Muscle of back (tissue), 11 donors: ENCODE measurements around the gene PWP2. TPM values are rescaled to one million over a fixed set of nuclear protein-coding genes. Genes with fewer than 3 reads are reported as not detected.
"Not testable (repeated sequence)": the region's sequence is repeated elsewhere in the genome, so short reads cannot be mapped to it uniquely, and the experiment has no call there.

Experiments
- DNase-seq, 3 donors: peaks; one replicate each; pipeline versions ENCODE4 v3.0.0 to v3.0.0-alpha.2; 2013
- polyA plus RNA-seq, 10 donors: library from polyadenylated mRNA; unstranded; fragments of 120-200 nt; gene quantifications; one replicate each; pipeline ENCODE4 v1.2.1, GENCODE V29; 2013; ENCODE audit not compliant: insufficient read length in 10 of 10

Gene PWP2
- polyA plus RNA-seq, 10 donors = 0.16 to 10.6 (median 5.5) TPM

DNA sequence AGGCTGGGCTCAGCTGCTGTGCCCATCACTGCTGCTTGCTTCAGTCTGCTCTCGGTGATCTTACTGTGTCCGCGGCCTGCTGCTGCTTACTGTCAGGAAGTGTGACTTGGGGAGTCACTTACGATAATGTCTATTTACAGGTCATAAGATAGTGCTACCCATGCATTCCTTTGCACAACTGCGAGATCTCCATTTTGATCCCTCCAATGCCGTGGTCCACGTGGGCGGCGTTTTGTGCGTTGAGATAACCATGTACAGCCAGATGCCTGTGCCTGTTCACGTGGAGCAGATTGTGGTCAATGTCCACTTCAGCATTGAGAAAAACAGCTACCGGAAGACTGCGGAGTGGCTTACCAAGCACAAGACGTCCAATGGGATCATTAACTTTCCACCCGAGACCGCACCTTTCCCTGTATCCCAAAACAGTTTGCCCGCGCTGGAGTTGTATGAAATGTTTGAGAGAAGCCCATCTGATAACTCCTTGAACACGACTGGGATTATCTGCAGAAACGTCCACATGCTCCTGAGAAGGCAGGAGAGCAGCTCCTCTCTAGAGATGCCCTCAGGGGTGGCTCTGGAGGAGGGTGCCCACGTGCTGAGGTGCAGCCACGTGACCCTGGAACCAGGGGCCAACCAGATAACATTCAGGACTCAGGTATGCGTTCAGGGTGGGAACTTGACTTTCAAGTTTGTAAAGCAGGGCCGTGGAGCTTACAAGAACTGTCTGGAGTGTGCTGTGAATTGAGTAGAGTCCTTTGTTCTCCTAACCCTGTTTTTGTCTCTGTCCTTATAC lies 24.4 kb upstream of the PWP2 start:
- DNase-seq = no peak

DNA sequence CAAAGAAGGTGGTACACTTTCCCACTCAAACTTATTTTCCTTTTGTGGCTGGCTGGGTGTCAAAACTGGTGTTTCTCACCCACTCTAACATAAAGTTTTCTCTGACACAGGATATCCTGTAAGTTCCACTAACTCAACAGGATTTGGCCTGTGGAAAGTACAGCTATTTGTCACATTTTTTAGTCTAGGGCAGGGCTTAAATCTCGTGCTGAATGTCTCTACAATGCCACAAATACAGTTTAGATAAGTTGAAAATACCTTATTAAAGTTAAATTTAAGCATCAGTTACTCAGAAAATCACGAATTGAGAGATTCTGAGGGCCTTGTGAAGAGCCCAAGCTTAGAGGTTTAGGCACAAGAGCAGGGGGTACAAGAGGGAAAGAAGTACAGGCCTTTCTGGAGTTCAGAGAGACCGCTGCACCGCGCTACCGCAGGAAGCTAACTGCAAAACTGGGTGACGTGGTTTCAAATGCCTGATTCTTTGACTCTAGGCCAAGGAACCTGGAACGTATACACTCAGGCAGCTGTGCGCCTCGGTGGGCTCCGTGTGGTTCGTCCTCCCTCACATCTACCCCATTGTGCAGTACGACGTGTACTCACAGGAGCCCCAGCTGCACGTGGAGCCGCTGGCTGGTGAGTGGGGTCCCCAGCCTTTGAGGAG lies 23.4 kb upstream of the PWP2 start:
- DNase-seq = peak in 1 of 3 donors; percentile 26

DNA sequence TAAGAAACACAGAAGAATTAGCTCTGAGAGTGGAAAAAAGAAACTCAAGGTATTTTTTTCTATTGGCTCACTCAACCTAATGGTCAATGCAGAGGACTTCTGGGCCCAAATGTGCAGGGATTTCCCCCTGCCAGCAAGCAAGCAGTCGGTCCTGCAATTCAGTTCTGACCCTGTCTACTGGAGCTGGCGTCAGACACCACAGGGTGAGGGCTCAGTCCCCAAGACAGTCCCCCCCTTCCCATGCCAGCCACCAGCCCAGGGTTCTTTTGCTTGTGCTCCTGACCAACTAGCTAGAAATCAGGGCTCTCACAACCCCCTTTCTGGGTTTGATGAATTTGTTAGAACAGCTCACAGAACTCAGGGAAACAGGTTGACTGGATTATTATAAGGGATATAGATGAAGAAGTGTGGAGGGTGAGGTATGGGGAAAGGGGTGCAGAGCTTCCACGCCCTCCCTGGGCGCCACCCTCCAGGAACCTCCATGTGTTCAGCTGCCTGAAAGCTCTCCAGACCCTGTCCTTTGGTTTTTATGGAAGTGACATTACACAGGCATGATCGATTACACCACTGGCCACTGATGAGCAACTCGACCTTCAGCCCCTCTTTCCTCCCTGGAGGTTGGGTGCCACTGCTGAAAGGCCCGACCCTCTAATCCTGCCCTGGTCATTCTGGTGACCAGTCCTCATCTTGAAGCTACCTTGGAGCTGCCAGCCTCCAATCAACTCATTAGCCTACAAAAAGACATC lies 22.5 kb upstream of the PWP2 start:
- DNase-seq = no peak

DNA sequence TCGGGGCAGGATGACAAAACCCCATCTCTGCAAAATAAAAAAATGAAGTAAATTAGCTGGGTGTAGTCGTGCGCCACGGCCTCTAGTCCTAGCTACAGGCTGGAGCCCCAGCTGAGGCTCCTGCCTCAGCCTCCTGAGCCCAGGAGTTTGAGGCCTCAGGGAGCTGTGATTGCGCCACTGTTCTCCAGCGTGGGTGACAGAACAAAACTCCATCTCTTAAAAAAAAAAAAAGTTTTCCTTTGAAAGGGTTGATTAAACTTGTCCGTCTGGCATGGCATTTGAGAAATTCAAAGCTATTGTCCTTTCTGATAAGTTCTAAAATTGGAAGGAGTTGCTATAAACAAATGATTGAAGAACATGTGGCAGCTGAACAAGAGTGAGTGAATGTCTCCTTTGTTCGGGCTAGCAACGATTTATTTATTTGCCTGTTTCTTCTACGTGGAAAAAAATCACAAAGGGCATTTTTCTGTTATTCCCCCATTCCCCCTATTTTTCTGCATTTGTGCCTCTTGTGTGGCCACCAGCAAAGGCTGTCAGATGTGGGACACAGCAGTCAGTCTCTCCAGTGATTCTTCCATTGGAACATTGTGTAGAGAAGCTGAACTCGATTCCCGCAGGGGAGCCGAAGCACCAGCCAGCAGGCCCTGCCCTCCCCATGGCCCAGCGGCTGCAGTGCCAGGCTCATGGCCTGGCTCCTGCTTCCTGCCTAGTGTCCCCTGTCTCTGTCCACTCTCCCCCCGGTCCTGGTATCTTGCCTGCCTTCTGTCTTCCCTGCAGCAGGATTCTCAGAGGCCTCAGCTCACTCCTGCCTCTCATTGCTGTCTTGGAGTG lies 21.5 kb upstream of the PWP2 start:
- DNase-seq = no peak

DNA sequence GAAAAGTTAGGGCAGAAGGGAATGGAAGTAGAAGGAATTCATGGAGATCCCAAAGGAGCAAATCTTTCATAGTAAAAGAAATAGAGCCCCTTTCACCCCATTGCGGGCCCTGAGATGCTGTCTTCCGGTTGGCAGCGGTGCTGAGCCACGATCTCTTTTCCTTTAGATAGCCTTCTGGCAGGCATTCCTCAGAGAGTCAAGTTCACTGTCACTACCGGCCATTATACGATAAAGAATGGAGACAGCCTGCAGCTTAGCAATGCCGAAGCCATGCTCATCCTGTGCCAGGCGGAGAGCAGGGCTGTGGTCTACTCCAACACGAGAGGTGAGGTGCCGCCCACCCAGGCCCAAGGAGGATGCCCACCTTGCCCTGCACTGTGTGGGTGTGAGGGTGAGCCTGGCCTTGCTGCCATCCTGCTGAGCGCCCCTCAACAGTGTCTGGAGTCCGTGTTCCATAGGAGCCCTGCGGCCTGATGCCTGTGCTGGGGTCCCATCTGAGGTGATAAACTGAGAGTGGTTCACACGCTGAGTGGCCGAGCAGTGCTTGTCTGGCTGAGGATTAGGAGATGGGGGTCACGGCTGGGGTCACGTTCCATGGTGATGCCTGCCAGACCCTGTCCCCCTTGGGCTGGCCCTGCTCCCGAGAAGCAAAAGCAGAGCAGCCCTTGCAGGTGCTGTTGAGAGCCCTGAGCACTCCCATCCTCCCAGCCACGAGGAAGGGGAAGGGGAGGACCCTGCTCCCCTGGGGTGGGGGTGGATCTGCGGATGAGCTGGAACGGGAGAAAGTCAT lies 20.4 kb upstream of the PWP2 start:
- no peak for DNase-seq

DNA sequence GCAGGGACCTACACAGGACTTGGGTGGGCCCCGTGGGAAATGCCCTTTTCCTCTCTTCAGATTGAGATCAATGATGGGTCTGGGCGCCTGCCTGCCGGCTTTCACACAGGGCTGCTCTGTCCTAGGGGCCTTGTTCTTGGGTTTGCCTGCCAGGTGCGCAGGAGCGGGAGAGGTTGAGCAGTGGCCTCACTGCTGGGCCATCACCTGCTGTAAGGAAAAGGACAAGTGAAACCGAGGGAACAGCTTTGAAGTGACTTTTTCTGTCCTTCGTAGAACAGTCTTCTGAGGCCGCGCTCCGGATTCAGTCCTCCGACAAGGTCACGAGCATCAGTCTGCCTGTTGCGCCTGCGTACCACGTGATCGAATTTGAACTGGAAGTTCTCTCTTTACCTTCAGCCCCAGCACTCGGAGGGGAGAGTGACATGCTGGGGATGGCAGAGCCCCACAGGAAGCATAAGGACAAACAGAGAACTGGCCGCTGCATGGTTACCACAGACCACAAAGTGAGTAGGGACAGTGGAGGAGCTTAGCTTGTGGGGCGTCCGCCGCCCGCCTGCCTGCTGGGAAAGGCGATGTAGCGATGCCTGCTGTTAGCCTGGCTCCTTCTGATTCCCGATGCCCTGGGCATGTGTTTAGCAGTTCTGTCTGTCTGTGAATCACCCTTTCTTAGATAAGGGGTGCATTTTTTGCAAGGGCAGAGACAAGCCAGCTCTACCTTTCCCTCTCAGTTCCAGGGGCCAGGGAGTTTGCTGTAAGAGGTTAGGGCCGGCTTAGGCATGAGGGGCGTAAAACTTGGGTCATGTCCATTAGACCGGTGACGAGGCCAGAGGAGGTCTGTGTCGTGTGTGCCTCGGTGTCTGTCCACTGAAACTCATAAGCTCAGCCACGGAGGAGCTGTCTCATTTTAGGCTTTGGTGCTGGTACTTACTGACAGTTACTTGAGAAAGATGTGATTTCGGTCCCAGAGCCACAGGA lies 19.5 kb upstream of the PWP2 start:
- DNase-seq = no peak

DNA sequence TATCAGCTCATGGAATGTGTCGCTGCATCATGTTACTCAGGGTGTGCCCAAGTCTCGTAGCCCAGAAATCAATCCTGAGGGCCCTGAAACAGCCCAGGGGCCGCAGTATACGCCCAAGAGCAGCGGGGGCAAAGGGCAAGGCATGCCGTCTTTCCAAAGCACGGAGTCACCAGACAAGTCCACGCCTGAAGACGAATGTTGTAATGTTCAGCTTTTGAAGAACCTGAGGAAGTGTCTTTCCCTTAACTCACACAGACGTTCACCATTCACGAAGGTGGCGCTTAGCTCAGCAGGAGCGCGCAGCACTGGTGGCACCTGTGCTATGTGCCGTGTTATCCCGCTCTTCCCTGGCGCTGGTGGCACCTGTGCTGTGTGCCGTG lies 18.8 kb upstream of the PWP2 start:
- no peak for DNase-seq

DNA sequence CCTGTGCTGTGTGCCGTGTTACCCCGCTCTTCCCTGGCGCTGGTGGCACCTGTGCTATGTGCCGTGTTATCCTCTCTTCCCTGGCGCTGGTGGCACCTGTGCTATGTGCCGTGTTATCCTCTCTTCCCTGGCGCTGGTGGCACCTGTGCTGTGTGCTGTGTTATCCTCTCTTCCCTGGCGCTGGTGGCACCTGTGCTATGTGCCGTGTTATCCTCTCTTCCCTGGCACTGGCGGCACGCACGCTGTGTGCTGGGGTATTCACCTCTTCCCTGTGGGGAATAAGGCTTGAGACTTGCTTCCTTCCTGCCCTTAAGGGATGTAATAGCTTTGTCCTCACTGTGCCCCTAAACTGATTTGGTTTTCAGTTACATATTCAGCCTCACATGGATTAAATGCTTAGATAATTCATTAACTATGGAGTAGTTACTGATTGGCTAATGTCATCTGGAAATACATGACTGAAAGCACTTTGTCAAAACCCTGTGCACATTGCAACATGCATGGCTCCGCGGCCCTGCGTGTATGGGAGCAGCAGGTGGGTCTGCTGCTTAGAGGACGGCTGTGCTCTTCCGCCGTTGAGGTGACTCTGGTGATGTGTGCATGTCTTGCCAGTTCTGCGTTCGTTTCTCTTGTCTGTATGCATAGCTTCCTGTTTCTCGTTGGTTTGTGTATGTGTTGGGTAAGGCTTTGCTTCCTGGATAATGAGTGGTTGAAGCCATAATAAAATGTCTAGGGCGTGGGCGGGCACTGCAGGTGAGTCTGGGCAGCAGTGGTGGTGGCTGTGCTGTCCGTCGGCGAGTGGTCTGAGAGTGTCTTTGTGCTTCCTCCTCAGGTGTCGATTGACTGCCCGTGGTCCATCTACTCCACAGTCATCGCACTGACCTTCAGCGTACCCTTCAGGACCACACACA lies 17.9 kb upstream of the PWP2 start:
- DNase-seq = no peak

DNA sequence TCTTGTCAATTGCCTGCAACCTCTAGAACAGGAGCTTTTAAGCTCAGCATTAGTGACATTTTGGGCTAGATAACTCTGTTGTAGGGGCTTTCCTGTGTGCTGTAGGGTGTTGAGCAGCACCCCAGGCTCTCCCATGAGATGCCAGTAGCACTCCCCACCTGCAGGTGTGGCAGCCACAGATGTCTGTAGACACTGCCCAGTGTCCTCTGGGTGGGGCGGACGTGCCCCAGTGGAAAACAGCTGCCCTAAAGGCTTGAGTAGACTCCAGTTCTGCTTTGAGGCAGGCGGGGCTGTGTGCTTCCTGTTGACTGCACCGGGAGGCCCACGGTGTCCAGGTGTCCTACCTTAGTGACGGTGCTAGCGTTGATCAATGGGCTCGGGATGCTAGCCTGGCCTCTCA lies 16.9 kb upstream of the PWP2 start:
- DNase-seq = no peak

DNA sequence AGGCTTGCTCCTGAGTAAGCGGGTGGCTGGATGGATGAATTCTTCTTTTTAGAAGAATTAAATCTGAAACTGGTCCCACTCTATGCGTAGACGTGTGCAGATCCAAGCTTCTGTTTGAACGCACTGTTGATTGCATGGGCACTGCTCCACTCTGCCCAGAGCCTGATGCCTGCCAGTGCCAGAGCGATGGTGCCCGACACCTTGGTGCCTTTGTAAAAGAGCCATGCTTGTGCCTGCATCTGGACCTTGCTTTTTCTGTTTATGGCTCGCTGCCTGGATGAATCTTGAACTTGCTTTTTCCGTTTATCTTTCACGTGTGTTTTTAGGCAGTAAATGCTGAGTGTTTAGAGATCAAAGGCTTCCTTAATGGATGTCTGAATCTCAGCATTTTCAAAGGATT lies 15.0 kb upstream of the PWP2 start:
- no peak for DNase-seq

DNA sequence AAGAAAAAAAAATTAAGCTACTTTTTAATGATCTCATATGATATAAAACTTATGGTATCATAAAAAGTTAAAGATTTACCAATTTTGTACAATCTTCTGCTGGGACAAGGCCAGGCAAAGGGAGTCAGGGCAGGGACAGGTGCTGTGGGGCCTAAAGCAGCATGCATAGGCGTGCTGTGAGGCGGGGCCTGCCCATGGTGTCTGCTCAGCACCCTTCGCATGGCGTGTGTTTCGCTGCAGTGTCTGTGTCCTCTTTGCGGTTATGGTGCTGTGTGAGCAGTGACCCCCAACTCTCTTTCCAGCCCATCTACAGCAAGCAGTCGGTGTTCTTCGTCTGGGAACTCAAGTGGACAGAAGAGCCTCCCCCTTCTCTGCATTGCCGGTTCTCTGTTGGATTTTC lies 13.4 kb upstream of the PWP2 start:
- DNase-seq = no peak

DNA sequence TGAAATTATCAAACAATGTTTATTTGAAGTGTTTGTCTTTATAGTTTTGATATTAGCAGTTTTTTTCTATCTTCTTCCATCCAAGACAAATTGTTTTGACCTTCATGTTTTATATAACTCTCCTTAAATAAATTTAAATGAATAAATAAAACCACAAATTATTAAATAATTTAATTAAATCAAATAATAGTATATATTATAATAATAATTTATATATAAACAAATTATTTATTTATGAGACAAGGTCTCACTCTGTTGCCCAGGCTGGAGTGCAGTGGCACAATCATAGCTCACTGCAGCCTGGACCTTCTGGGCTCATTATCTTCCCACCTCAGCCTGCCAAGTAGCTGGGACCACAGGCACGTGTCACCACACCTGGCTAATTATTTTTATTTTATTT lies 12.4 kb upstream of the PWP2 start:
- DNase-seq = no peak

DNA sequence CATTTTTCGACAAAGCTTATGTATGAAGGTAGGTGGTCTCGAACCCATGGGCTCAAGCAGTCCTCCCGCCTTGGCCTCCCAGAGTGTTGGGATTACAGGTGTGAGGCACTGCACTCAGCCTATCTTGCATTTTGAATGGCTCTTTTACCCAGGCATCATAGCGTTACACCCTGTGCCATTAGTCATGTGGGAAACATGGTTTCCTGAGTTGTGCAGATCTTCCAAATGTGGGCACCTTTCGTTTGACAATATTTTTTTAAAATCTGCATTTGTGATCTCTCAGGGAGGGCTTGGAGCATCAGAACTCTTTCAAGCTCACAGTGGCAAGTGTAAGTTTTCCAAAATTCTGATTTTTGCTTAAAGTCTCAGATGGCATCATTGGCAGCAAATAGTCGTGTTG lies 8.7 kb upstream of the PWP2 start:
- DNase-seq = not testable (repeated sequence)

DNA sequence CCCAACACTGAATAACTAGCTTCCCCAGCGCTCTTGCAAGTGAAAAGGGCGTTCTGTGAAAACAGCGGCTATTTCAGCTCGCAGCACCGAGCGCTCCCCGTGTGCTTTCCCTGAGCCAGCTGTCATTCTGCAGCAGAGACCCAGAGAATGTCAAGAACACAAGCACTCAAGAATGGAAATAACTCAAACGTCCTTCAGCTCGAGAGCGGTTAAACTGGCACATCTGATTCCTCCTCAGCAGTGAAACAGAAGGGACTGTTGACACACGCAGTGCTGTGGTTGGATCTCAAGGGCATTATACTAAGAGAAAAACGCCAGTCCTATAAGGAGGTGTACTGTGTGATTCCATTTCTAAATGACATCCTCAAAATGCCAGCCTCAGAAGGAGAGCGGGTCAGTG lies 8.2 kb upstream of the PWP2 start:
- not testable (repeated sequence) for DNase-seq

DNA sequence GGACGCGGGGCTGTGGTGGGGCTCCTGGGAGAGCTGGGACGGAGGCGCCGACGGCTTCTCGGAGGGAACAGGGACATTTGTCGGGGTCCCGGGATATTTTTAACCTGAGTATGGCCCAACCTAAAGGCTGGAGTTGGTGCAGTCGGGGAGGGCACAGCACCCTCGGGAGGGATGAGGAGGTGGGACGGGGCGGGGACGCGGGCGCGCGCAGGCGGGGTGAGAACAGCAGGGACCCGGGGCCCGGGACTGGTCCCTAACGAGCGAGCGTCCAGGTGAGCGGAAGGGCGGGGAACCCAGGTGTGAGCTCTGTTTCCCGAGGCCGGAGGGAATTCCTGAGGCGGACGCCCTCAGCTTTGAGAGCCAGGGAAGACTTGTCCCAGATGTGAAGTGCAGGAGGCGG lies 390 bp downstream of the PWP2 start:
- not testable (repeated sequence) for DNase-seq

DNA sequence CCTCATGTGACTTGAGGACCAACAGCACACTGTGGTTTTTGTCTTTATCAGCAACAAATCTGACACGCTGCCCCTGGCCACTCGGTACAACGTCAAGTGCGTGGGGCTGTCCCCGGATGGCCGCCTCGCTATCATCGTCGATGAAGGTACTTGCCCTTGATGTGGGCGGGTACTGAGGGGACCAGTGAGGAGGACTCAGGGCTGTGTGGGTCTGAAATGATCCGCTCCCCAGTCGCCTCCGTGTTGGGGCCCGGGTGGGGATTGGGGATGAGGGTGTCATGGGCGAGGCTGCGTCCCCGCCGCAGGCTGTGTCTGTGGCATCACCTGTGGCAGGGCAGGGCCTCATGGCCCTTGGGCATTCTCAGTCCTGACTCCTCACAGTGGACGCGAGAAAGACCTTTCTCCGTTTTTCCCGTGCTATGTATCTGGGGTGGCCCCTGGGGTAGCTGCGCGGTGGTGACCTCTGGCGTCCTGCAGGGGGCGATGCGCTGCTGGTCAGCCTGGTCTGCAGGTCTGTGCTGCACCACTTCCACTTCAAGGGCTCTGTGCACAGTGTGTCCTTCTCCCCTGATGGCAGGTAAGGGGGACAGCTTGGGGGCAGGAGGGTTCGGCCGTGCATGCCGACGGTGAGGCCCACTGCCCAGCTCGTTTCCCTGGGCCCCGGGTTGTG lies 6.6 kb downstream of the PWP2 start:
- not testable (repeated sequence) for DNase-seq

DNA sequence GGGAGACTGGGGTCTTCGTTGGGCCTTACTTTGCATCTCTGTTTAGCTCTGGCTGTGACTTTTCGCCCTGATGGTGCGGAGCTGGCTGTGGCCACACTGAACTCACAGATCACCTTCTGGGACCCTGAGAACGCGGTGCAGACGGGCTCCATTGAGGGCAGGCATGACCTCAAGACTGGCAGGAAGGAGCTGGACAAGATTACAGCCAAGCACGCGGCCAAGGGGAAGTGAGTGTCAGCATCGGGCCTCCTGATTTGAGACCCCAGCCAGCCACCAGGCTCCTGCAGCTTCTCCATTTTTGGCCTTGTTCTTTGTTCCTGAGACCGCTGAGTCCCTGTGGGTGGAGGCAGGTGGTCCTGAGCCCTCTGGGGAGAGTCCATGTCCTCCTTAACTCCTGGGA lies 14.9 kb downstream of the PWP2 start:
- DNase-seq = not testable (repeated sequence)

DNA sequence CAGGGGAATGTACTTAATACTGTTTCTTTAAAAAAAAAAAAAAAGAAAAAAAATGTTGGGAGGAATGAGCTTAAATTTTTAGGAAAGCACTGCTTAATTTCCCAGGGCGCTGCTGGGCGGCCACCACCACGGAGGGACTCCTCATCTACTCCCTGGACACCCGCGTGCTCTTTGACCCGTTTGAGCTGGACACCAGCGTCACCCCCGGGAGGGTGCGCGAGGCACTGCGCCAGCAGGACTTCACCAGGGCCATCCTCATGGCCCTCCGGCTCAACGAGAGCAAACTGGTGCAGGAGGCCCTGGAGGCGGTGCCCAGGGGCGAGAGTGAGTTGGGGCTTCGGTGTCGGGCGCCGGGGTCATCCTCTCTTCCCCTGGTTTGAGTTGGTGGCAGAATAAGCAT lies 20.6 kb downstream of the PWP2 start:
- DNase-seq = not testable (repeated sequence)
